Cardiac muscle cell (in vitro differentiated cells and primary cell): ENCODE data around the gene GAS7. TPM values are rescaled to one million over a fixed set of nuclear protein-coding genes. Genes with fewer than 3 reads are reported as not detected.

Experiments
- DNase-seq, 2 donors: peaks; one replicate each; pipeline versions ENCODE4 v3.0.0 to v3.0.0-alpha.2; 2010 to 2017; ENCODE audit warnings: low read depth in 1 of 2, low spot score in 1 of 2
- H3K27ac ChIP-seq: fragments of 200-600 bp; sonication (generic); 2 replicates; pipeline ENCODE4 v1.5.1; 2016
- H3K27me3 ChIP-seq: fragments of 200-600 bp; sonication (generic); 2 replicates; pipeline ENCODE4 v1.6.0; 2016; ENCODE audit warnings: control low read depth
- H3K36me3 ChIP-seq: fragments of 200-600 bp; sonication (generic); 2 replicates; pipeline ENCODE4 v1.5.1; 2016; ENCODE audit warnings: control low read depth
- H3K4me1 ChIP-seq: fragments of 200-600 bp; sonication (generic); 2 replicates; pipeline ENCODE4 v1.8.1; 2017; ENCODE audit warnings: low read depth, mild to moderate bottlenecking, mixed run types
- H3K4me3 ChIP-seq: fragments of 200-600 bp; sonication (generic); 2 replicates; pipeline ENCODE4 v1.5.1; 2016; ENCODE audit warnings: mild to moderate bottlenecking
- H3K9me3 ChIP-seq: fragments of 200-600 bp; sonication (generic); 2 replicates; pipeline ENCODE4 v1.5.1; 2017; ENCODE audit warnings: low read depth, mild to moderate bottlenecking, control low read depth
- polyA plus RNA-seq: library from polyadenylated mRNA; unstranded; fragments of >200 nt; fragmentation: Nextera tagmentation; extraction: Ambion mirVana; gene quantifications from 2 replicates; pipeline ENCODE4 v1.2.1, GENCODE V29; 2016
- total RNA-seq: library from RNA; depleted of rRNA; stranded (reverse); fragments of >200 nt; gene quantifications from 2 replicates; pipeline ENCODE4 v1.2.3, GENCODE V29; 2016
- TF ChIP-seq, protein P1 (sequence below): IDR thresholded peaks from 2 replicates; pipeline ENCODE4 v1.5.1; 2012; ENCODE audit warnings: low read depth, mild to moderate bottlenecking, low read length

GAS7 gene
- total and polyA plus RNA-seq, 2 experiments from 2014 or later = 6.1 to 13.5 TPM

DNA sequence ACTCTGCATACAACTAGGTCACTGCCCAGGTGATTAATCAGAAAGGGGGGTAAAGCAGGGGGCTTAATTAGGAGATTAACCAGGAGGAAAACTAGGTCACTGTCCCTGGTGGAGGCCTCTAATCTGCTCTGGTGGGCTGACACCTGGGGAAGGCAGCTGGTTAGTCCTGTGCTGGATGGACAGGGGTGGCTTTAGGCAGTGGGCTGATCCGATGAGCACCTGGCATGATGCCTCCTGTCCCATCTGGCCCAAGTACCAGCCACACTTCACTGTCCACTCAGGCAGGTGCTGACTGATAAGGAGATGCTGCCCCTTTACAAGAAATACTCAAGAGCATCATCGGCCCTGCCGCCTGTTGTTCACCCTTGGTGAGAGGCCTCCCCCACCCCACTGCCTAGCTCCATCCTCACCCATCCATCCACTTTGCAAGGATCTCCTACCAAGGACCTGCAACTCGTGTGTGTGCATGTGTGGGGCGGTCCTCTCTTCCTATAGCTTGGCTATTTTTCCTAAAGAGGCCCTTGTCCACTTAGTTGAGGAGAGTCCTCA is 279.5 kb downstream of the GAS7 start:
- TF ChIP-seq, protein P1, sequence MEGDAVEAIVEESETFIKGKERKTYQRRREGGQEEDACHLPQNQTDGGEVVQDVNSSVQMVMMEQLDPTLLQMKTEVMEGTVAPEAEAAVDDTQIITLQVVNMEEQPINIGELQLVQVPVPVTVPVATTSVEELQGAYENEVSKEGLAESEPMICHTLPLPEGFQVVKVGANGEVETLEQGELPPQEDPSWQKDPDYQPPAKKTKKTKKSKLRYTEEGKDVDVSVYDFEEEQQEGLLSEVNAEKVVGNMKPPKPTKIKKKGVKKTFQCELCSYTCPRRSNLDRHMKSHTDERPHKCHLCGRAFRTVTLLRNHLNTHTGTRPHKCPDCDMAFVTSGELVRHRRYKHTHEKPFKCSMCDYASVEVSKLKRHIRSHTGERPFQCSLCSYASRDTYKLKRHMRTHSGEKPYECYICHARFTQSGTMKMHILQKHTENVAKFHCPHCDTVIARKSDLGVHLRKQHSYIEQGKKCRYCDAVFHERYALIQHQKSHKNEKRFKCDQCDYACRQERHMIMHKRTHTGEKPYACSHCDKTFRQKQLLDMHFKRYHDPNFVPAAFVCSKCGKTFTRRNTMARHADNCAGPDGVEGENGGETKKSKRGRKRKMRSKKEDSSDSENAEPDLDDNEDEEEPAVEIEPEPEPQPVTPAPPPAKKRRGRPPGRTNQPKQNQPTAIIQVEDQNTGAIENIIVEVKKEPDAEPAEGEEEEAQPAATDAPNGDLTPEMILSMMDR = no peak
- H3K4me1 ChIP-seq = peaks cover 6% of the 10 kb centered on the region
- no peak overlapping the region for H3K4me3 ChIP-seq
- no peaks in the 10 kb centered on the region for H3K27me3 ChIP-seq
- H3K36me3 ChIP-seq = no peaks in the 10 kb centered on the region
- H3K9me3 ChIP-seq = no peaks in the 10 kb centered on the region
- no peak for DNase-seq
- H3K27ac ChIP-seq = no peak overlapping the region

DNA sequence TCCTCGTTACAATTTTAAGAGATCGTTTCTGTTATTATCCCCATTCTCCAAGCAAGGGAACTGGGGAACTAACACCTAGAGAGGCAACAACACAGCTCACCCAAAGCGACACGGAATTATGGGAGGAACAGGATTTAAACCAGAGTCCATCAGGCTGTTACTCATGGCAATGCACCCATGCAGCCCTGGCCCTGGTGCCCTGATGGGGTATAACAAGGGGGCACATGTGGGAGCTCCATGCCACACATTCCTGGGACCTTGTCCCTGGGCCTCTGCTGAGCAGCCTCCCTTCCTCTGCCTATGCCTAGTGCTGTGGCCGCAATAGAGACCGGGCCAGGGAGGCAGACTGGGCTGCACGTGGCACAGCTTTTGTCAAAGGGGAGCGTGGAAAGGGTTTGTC is 280.1 kb downstream of the GAS7 start:
- no peaks in the 10 kb centered on the region for H3K27me3 ChIP-seq
- H3K4me3 ChIP-seq = no peak overlapping the region
- no peaks in the 10 kb centered on the region for H3K9me3 ChIP-seq
- H3K4me1 ChIP-seq = peaks cover 6% of the 10 kb centered on the region
- TF ChIP-seq, protein P1 = no peak
- no peak overlapping the region for H3K27ac ChIP-seq
- DNase-seq = no peak
- H3K36me3 ChIP-seq = no peaks in the 10 kb centered on the region

- H3K27me3 ChIP-seq = no peaks in the 10 kb centered on the region
- no peak overlapping the region for H3K27ac ChIP-seq
- TF ChIP-seq, protein P1 = no peak
- H3K9me3 ChIP-seq = no peaks in the 10 kb centered on the region
- DNase-seq = no peak
- no peaks in the 10 kb centered on the region for H3K36me3 ChIP-seq
- no peak overlapping the region for H3K4me3 ChIP-seq
- peaks cover 6% of the 10 kb centered on the region for H3K4me1 ChIP-seq
Observed at GRCh38 chr17:9917801-9918200, 280.6 kb downstream of the GAS7 start.

DNA sequence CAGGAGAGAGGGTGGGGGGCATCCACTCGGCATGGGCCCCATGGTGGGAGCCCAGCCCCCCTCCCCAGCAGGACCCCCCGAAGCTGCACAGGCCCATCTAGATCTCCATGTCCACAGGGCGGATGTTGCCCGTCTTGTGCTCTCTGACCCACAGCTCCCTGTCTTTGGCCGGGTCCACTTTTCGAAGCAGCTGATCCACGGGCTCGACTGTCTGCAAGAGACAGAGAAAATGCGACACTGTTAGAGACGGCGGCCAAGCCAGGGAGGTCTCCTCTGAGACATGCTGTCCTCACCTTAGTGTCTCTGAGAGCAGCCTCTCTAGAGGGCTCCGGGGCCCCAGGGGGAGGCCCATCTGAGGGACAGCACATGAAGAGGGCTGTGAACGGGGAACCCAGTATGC is 281.3 kb downstream of the GAS7 start:
- H3K4me1 ChIP-seq = peaks cover 6% of the 10 kb centered on the region
- TF ChIP-seq, protein P1 = no peak

GRCh38 chr17:9916108-9916507 is 282.3 kb downstream of the GAS7 start:
- TF ChIP-seq, protein P1 = no peak

More for the DNA sequence above, 281.3 kb downstream of the GAS7 start:
- no peaks in the 10 kb centered on the region for H3K9me3 ChIP-seq
- no peak overlapping the region for H3K27ac ChIP-seq
- no peak for DNase-seq
- H3K36me3 ChIP-seq = no peaks in the 10 kb centered on the region
- no peaks in the 10 kb centered on the region for H3K27me3 ChIP-seq
- H3K4me3 ChIP-seq = no peak overlapping the region

More at GRCh38 chr17:9916108-9916507, 282.3 kb downstream of the GAS7 start:
- H3K36me3 ChIP-seq = no peaks in the 10 kb centered on the region
- no peak for DNase-seq
- no peaks in the 10 kb centered on the region for H3K27me3 ChIP-seq
- no peak overlapping the region for H3K27ac ChIP-seq
- H3K4me3 ChIP-seq = no peak overlapping the region
- peaks cover 6% of the 10 kb centered on the region for H3K4me1 ChIP-seq
- no peaks in the 10 kb centered on the region for H3K9me3 ChIP-seq
